ENCODE measurements around the gene PRSS38.

DNA sequence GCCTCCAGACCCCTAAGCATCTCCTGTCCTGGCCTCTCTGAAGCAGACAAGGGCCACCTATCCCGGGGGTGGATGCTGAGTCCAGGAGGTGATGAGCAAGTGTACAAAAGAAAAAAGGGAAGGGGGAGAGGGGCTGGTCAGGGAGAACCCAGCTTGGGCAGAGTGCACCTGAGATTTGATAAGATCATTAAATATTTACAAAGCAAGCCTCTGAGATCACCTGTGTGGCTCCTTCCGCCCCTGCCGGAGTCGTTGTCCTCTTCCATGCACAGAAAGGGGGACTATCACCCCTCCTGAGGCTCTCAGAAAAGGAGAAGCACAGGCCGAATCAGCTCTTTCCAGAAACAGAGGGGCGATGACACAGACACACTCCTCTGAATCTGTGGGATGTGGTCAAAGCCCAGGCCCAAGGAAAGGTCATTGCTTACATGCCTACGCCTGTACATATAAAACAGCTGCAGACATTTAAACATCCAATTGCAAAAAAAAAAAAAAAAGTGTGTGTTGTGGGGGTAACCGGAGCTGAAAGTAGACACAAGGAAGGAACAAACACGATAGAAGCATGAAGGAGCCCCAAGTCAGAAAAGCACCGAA lies 30.9 kb downstream of the PRSS38 start:
- TF ChIP-seq EZH2 (IDR thresholded peaks at IDR 0.05) (no peak), POLR2AphosphoS5 (IDR thresholded peaks at IDR 0.05; ENCODE audit: borderline replicate concordance, low read depth, low read length) (no peak), FOXP2 (optimal IDR thresholded peaks at IDR 0.05; ENCODE audit: control extremely low read depth, extremely low read length, insufficient read depth) (no peak)
